Stimulated activated naive B cell treated with anti-CD40 and anti-IgM and Interleukin-4, amounts not matched to agents 10 μg/mL and 1 μg/mL and 100 μg/mL, for 72 hours (primary cell): ENCODE data around the gene LRRC14B.

Experiments
- ATAC-seq, 2 donors: fragments of 150-1000 bp; cut with Tn5 transposase; replicated peaks; 2 replicates each; pipeline ENCODE4 v1.10.0; 2021; ENCODE audit warnings: moderate library complexity in 1 of 2
- DNase-seq: peaks from one replicate; pipeline ENCODE4 v3.0.0; 2021
- H3K27ac Mint-ChIP-seq: one replicate; pipeline ENCODE4 v1.8.0; 2022; ENCODE audit warnings: mild to moderate bottlenecking, mixed read lengths
- H3K27me3 Mint-ChIP-seq, 2 donors: one replicate each; pipeline ENCODE4 v1.8.0; 2022; ENCODE audit warnings: mixed read lengths in 2 of 2
- H3K36me3 Mint-ChIP-seq, 2 donors: one replicate each; pipeline ENCODE4 v1.8.0; 2022; ENCODE audit warnings: mixed read lengths in 2 of 2, mild to moderate bottlenecking in 1 of 2
- H3K4me1 Mint-ChIP-seq, 2 donors: one replicate each; pipeline ENCODE4 v1.8.0; 2022; ENCODE audit warnings: mixed read lengths in 2 of 2, mild to moderate bottlenecking in 1 of 2
- H3K4me3 Mint-ChIP-seq, 2 donors: one replicate each; pipeline ENCODE4 v1.8.0; 2022; ENCODE audit warnings: mild to moderate bottlenecking in 2 of 2, mixed read lengths in 2 of 2, moderate library complexity in 1 of 2
- H3K9me3 Mint-ChIP-seq, 2 donors: one replicate each; pipeline ENCODE4 v1.8.0; 2022; ENCODE audit warnings: mixed read lengths in 2 of 2, mild to moderate bottlenecking in 1 of 2

The LRRC14B gene

DNA sequence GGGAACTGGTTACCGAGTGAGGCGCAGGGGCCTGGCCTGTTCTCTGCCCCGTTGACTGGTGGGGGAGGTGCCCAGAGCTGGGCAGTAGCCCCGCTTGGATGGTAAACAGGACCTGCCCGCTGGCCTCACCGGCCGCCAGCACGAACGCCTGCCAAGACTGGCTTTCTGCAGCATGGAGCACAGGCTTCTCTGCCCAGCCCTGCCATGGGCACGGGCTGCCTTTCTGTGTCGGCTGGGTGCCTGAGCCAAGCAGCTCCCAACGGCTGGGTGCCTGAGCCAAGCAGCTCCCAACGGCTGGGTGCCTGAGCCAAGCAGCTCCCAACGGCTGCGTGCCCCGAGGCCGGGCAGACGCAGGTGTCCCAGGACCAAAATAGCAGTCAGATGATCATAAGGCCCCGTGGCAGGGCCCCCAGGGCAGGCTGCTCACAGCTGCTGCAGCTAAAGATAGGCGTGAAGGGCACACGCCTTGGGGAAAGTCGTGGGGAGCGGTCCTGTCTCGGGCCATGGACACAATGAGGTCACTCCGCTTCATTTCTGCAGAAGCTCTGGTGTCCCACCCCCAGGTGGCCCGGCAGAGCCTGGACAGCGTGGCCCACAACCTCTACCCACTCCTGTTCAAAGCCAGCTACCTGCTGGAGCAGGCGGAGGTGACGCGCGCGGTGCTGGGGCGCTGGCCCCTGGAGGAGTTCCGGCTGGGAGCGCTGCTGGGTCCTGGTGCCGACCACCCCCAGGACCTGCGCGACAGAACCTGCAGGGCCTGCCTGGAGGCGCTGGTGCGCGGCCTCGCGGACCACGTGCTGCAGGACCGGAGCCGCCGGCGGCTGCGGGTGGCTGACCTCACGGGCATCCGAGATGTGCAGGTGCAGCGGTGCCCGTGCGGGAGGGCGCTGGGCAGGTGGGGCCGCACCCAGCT, at the start of gene LRRC14B:
Gene LRRC14B (plus strand): TSS at position 460 of the 913 bp plus-strand sequence. CDS start 44 bp downstream, at position 504.
- no peaks in the 10 kb centered on the region for H3K9me3 Mint-ChIP-seq
- peaks cover 16 to 22% of the 10 kb centered on the region in 2 donors for H3K27me3 Mint-ChIP-seq
- H3K36me3 Mint-ChIP-seq, result no peaks in the 10 kb centered on the region
- peak within 1 kb of the TSS; percentile 56 to 70 for H3K4me3 Mint-ChIP-seq
- no peak within 1 kb of the TSS for H3K27ac Mint-ChIP-seq
- ATAC-seq (peak; percentile 42 to 43), DNase-seq (no peak)
- H3K4me1 Mint-ChIP-seq, result peaks cover 24 to 38% of the 10 kb centered on the region in 2 donors

DNA sequence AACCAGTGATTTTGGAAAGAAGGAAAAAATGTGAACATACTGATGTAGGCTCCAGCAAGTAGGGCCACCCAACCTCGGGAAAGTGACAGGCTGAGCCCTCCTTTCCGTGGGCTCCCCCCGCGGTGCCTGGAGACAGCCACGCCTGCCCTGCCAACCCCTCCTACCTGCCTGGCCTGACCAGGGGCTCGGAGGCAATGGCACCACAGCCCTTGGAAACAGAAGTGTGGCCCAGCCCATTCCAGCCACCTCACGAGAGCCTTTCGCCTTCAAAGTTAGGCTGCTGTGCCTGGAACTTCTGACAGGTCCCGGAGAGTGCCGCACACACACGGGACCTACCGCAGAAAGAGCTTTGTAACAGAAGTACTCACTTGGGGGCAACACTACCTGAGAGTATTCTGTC, 49.5 kb upstream of the LRRC14B start:
- Mint-ChIP-seq H3K27me3 (peaks cover 0 to 11% of the 10 kb centered on the region in 2 donors), H3K27ac (no peak overlapping the region), H3K4me3 (no peak overlapping the region), H3K9me3 (peaks cover 3 to 4% of the 10 kb centered on the region in 2 donors), H3K36me3 (peaks cover 2 to 3% of the 10 kb centered on the region in 2 donors), H3K4me1 (no peaks in the 10 kb centered on the region)
- ATAC-seq (no peak), DNase-seq (no peak)

DNA sequence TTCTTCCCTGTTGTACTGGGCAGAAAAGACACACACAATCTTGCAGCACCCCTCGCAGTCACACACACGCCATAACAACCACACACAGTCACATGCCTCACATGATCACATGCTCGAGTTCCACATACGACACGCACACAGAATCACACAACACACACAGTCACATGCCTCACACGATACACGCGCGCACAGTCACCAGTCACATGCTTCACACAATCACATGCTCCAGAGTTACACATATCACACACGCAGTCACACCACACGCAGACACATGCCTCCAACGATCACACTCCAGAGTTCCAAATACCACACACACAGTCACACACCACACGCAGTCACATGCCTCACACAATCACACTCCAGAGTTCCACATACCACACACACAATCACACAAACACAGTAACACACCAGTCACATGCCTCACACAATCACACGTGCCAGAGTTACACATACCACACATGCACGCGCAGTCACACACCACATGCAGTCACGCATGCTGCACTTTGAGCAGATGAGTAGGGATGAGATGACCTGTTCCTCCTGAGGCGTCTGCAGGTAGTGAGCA, 49.0 kb upstream of the LRRC14B start:
- DNase-seq (no peak), ATAC-seq (no peak)
- no peaks in the 10 kb centered on the region for H3K4me1 Mint-ChIP-seq
- peaks cover 5 to 7% of the 10 kb centered on the region in 2 donors for H3K36me3 Mint-ChIP-seq
- H3K4me3 Mint-ChIP-seq, result no peak overlapping the region
- peaks cover 9% of the 10 kb centered on the region in 2 donors for H3K9me3 Mint-ChIP-seq
- no peak overlapping the region for H3K27ac Mint-ChIP-seq
- peaks cover 0 to 13% of the 10 kb centered on the region in 2 donors for H3K27me3 Mint-ChIP-seq

DNA sequence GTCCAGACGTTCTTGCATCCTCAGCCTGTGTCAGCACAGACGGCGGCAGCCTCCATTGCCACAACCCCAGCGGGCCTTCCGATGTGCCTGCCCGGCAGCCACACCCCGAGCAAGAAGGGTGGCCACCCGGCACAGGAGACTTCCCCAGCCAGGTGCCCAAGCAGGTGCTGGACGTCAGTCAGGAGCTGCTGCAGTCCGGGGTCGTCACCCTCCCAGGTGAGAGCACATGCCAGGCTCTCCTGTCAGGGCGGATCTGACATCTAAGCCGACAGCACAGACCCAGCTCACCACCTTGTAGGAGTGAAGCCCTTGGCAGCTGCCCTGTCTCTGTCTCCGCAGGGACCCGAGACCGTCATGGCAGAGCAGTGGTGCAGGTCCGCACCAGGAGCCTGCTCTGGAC, 48.3 kb upstream of the LRRC14B start:
- H3K27me3 Mint-ChIP-seq, result peaks cover 0 to 18% of the 10 kb centered on the region in 2 donors
- peaks cover 13 to 16% of the 10 kb centered on the region in 2 donors for H3K9me3 Mint-ChIP-seq
- no peak overlapping the region for H3K27ac Mint-ChIP-seq
- DNase-seq (no peak), ATAC-seq (no peak)
- H3K4me3 Mint-ChIP-seq, result no peak overlapping the region
- H3K36me3 Mint-ChIP-seq, result peaks cover 8 to 13% of the 10 kb centered on the region in 2 donors
- no peaks in the 10 kb centered on the region for H3K4me1 Mint-ChIP-seq

DNA sequence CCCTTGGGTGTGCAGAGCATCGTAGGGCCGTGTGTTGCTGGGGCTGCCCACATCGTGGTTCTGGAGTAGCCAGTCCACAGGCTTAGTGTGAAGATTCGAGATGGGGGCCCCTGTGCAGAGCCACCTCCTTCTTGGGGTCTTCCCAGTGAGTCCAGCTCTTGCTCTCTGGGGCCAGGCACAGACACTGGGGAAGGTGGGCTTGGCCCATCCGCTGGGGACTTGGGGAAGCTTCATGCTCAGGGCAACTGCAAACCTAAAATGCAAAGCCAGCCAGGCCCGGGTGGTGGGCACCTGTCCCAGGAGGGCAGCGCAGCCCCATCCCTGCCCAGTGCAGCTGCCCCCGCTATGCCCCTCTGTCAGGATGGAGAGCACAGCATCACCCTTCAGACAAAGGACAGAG, 46.4 kb upstream of the LRRC14B start:
- Mint-ChIP-seq H3K4me1 (no peaks in the 10 kb centered on the region), H3K27ac (no peak overlapping the region), H3K36me3 (peaks cover 8 to 13% of the 10 kb centered on the region in 2 donors), H3K9me3 (peaks cover 16 to 25% of the 10 kb centered on the region in 2 donors), H3K27me3 (peaks cover 0 to 18% of the 10 kb centered on the region in 2 donors), H3K4me3 (no peak overlapping the region)
- ATAC-seq, result no peak
- no peak for DNase-seq

DNA sequence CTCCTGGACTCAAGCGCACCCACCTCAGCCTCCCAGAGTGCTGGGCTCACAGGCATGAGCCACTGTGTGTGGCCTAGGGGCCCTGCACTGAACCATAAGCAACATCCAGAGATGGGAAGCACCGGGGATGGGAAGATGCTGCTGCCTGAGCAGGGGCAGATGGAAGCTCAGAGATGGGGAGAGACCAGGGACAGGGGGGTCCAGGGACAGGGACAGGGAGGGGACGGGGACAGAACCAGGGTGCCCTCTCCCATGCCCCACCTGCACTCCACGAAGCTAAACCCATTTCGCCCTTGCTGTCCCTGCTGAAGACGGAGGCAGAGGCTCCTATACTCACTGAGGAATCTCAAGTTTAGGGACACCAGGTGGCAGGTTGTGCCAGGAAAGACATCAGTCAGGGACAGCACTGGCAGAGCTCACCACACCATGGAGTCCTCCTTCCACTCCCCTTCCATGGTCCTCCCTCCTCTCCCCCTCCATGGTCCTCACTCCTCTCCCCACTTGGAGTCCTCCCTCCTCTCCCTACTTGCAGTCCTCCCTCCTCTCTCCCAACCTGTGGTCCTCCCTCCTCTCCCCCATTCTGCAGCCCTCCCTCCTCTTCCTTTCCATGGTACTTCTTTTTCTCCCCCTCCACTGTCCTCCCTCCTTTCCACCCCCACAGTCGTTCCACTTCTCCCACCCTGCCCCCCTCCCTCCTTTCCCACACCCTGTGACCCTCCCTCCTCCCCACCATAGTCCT, 45.5 kb upstream of the LRRC14B start:
- DNase-seq (no peak), ATAC-seq (no peak)
- H3K4me3 Mint-ChIP-seq, result no peak overlapping the region
- H3K9me3 Mint-ChIP-seq, result peaks cover 16 to 25% of the 10 kb centered on the region in 2 donors
- H3K4me1 Mint-ChIP-seq, result no peaks in the 10 kb centered on the region
- H3K27me3 Mint-ChIP-seq, result peaks cover 0 to 18% of the 10 kb centered on the region in 2 donors
- no peak overlapping the region for H3K27ac Mint-ChIP-seq
- peaks cover 8 to 13% of the 10 kb centered on the region in 2 donors for H3K36me3 Mint-ChIP-seq

DNA sequence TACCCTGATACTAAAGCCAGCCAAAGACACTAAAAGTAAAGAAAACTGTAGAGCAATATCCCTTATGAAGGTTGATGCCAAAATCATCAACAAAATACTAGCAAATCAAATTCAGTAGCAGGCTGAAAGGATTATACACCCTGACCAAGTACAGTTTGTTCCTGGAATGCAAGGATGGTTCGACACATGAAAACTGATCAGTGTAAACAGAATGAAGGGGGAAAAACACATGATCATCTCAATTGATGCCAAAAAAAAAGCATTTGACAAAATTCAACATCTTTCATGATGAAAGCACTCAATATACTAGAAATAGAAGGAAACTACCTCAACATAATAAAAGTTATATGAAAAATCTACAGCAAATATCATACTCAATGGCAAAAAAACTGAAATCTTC, 43.5 kb upstream of the LRRC14B start:
- Mint-ChIP-seq H3K36me3 (peaks cover 8 to 13% of the 10 kb centered on the region in 2 donors), H3K4me1 (no peaks in the 10 kb centered on the region), H3K9me3 (peaks cover 16 to 25% of the 10 kb centered on the region in 2 donors), H3K4me3 (no peak overlapping the region), H3K27me3 (peaks cover 0 to 13% of the 10 kb centered on the region in 2 donors), H3K27ac (no peak overlapping the region)
- DNase-seq, result no peak
- no peak for ATAC-seq

DNA sequence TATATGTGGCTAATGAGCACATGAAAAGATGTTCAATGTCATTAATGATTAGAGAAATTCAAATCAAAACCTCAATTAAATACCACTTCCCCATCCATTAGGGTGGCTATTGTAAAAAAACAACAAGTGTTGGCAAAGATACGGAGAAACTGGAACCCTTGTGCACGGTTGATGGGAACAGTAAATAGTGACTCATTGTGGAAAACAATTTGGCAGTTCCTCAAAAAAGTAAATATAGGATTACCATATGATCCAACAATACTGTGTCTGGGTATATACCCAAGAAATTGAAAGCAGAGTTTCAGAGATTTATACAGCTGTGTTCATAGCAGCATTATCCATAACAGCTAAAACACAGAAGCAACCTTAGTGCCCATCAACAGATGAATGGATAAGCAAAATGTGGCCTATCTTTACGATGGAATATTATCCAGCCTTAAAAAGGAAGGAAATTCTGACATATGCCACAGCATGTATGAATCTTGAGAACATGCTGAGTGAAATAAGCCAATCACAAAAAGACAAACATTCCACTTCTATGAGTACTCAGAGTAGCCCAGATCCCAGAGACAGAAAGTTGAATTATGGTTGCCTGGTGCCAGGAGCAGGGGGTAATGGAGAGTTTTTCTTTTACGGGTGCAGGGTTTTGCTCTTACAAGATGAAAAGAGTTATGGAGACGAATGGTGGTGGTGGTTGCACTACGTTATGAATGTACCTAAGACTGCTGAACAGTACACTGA, 41.4 kb upstream of the LRRC14B start:
- ATAC-seq, result no peak
- H3K27me3 Mint-ChIP-seq, result peaks cover 0 to 13% of the 10 kb centered on the region in 2 donors
- H3K9me3 Mint-ChIP-seq, result peaks cover 16 to 25% of the 10 kb centered on the region in 2 donors
- H3K36me3 Mint-ChIP-seq, result peaks cover 8 to 13% of the 10 kb centered on the region in 2 donors
- no peak overlapping the region for H3K4me3 Mint-ChIP-seq
- no peak overlapping the region for H3K27ac Mint-ChIP-seq
- DNase-seq, result no peak
- H3K4me1 Mint-ChIP-seq, result no peaks in the 10 kb centered on the region

DNA sequence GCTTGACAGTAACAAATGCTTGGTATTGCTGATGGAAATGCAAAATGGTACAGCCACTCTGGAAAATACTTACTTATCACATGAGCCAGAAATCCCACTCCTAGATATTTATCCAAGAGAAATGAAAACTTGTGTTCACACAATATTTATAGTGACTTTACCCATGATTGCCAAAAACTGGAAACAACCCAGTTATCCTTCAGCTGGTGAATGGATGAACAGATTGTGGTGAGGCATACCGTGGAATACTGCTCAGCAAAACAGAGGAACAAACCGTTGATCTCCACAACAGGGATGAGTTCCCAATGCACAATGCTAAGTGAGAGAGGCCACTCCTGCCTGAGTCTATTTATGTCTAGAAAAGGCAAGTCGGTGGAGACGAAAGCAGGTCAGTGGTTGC, 40.5 kb upstream of the LRRC14B start:
- Mint-ChIP-seq H3K9me3 (peaks cover 14 to 25% of the 10 kb centered on the region in 2 donors), H3K36me3 (peaks cover 6 to 13% of the 10 kb centered on the region in 2 donors), H3K27ac (no peak overlapping the region), H3K27me3 (peaks cover 0 to 16% of the 10 kb centered on the region in 2 donors), H3K4me1 (no peaks in the 10 kb centered on the region), H3K4me3 (no peak overlapping the region)
- ATAC-seq (no peak), DNase-seq (no peak)

DNA sequence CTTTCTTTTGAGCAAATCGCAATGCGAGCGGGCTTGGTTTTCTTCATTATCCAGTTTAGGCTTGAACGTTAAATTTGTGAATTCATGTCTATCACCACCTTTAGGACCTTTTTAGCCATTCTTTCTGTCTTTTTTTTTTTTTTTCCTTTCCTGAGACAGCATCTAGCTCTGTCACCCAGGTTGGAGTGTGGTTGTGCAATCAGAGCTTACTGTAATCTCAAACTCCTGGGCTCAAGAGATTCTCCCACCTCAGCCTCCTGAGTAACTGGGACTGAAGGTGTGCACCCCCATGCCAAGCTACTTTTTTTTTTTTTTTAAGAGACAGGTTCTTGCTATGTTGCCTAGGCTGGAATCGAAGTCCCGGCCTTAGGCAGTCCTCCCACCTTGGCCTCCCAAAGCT, 39.2 kb upstream of the LRRC14B start:
- peaks cover 0 to 14% of the 10 kb centered on the region in 2 donors for H3K27me3 Mint-ChIP-seq
- H3K36me3 Mint-ChIP-seq, result peaks cover 3 to 8% of the 10 kb centered on the region in 2 donors
- no peak overlapping the region for H3K27ac Mint-ChIP-seq
- DNase-seq (no peak), ATAC-seq (no peak)
- peaks cover 10 to 19% of the 10 kb centered on the region in 2 donors for H3K9me3 Mint-ChIP-seq
- H3K4me1 Mint-ChIP-seq, result no peaks in the 10 kb centered on the region
- no peak overlapping the region for H3K4me3 Mint-ChIP-seq

DNA sequence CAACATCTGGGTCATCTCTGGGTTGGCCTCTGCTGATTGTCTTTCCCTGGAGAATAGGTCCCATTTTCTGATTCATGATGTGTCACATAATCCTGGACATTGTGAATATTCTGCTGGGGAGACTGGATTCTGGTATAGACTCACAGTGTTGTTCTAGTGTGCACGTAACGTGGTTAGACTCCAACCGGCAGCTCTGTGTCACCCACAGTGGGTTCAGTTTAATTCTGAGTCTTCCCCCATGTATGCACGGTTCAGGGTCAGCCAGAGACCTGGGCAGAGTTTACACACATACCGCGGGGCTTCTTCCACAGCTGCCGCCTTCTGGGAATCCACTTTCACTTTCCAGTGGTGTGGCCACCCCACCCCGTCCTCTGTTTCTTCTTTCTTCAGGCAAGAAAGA, 38.0 kb upstream of the LRRC14B start:
- H3K4me1 Mint-ChIP-seq, result no peaks in the 10 kb centered on the region
- H3K4me3 Mint-ChIP-seq, result no peak overlapping the region

DNA sequence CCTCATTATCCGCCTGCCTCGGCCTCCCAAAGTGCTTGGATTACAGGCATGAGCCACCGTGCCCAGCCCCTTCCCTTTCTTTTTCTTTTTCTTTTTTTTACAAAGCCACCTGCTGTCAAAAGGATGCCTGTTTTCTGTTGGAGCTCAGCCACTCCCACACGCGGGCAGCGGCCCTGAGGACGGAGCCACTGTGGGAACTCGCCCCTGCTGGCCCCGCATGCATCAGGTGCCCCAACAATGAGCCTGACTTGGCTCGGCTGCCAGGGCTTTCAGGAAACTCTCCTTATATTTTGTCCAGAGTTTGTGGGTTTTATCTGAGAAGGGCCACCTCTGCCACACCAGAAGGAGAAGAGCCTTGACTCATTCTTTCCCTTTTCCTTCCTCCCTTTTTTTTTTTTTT, 37.1 kb upstream of the LRRC14B start:
- H3K4me3 Mint-ChIP-seq, result no peak overlapping the region
- no peaks in the 10 kb centered on the region for H3K4me1 Mint-ChIP-seq
- no peaks in the 10 kb centered on the region for H3K36me3 Mint-ChIP-seq
- DNase-seq, result no peak
- H3K27me3 Mint-ChIP-seq, result peaks cover 8 to 19% of the 10 kb centered on the region in 2 donors
- peaks cover 1 to 4% of the 10 kb centered on the region in 2 donors for H3K9me3 Mint-ChIP-seq
- no peak for ATAC-seq
- no peak overlapping the region for H3K27ac Mint-ChIP-seq

More for the DNA sequence above, 38.0 kb upstream of the LRRC14B start:
- no peak for DNase-seq
- no peak overlapping the region for H3K27ac Mint-ChIP-seq
- H3K36me3 Mint-ChIP-seq, result no peaks in the 10 kb centered on the region
- ATAC-seq, result no peak
- H3K27me3 Mint-ChIP-seq, result peaks cover 0 to 12% of the 10 kb centered on the region in 2 donors
- peaks cover 3 to 8% of the 10 kb centered on the region in 2 donors for H3K9me3 Mint-ChIP-seq

DNA sequence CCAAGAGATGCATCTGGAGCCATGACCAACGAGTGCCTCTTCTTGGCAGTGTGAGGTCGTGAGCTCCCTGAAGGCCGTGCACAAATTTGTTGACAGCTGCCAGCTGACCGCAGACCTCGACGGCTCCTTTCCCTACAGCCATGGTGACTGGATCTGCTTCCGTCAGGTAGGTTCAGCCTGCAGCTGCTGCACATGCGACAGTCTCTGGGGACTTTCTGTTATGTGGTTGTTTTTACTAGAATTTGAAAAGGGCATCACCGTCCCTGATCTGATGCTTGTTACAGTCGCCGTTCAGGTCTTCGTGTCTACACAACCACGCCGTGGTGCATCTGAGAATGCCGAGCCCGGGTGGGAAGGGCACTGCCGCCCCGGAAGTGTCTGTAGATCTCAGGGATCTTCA, 36.5 kb upstream of the LRRC14B start:
- no peaks in the 10 kb centered on the region for H3K9me3 Mint-ChIP-seq
- ATAC-seq (no peak), DNase-seq (no peak)
- no peaks in the 10 kb centered on the region for H3K4me1 Mint-ChIP-seq
- no peak overlapping the region for H3K4me3 Mint-ChIP-seq
- H3K27ac Mint-ChIP-seq, result no peak overlapping the region
- peaks cover 12 to 25% of the 10 kb centered on the region in 2 donors for H3K27me3 Mint-ChIP-seq
- H3K36me3 Mint-ChIP-seq, result no peaks in the 10 kb centered on the region
